Aorta (tissue), 5 donors: ENCODE results near the gene GINS1. TPM values are rescaled to one million over a fixed set of nuclear protein-coding genes. Genes with fewer than 3 reads are reported as not detected.

Experiments used
- ATAC-seq: fragments of 200-7000 bp; cut with Tn5 transposase; one replicate; pipeline ENCODE4 v1.9.1; 2022; ENCODE audit warnings: moderate library complexity; ENCODE audit not compliant: low FRiP score
- DNase-seq, 2 donors: peaks; one replicate each; pipeline ENCODE4 v3.0.0-alpha.2; 2020
- H3K27ac ChIP-seq, 2 donors: one replicate each; pipeline ENCODE4 v1.5.1; 2013; ENCODE audit warnings: low read length in 2 of 2, mild to moderate bottlenecking in 2 of 2, moderate library complexity in 2 of 2, control low read depth in 1 of 2, inconsistent platforms in 1 of 2, low read depth in 1 of 2
- H3K27me3 ChIP-seq, 2 donors: one replicate each; pipeline ENCODE4 v1.6.1; 2013; ENCODE audit warnings: control low read depth in 1 of 2, low read length in 1 of 2, mild to moderate bottlenecking in 1 of 2, moderate library complexity in 1 of 2; ENCODE audit not compliant: insufficient read depth in 2 of 2, control insufficient read depth in 1 of 2
- H3K36me3 ChIP-seq, 2 donors: one replicate each; pipeline ENCODE4 v1.6.1; 2013; ENCODE audit warnings: control low read depth in 1 of 2, low read length in 1 of 2, mild to moderate bottlenecking in 1 of 2; ENCODE audit not compliant: insufficient read depth in 2 of 2, control insufficient read depth in 1 of 2
- H3K4me1 ChIP-seq, 2 donors: one replicate each; pipeline ENCODE4 v1.6.1; 2013; ENCODE audit warnings: low read length in 2 of 2, control low read depth in 1 of 2, mild to moderate bottlenecking in 1 of 2, moderate library complexity in 1 of 2; ENCODE audit not compliant: insufficient read depth in 2 of 2, control insufficient read depth in 1 of 2
- H3K4me3 ChIP-seq, 2 donors: one replicate each; pipeline ENCODE4 v1.5.1; 2013; ENCODE audit warnings: low read length in 2 of 2, control low read depth in 1 of 2, mild to moderate bottlenecking in 1 of 2
- H3K9me3 ChIP-seq: one replicate; pipeline ENCODE4 v1.6.1; 2013; ENCODE audit warnings: mild to moderate bottlenecking, low read length; ENCODE audit not compliant: control insufficient read depth
- WGBS, 2 donors: extraction: QIAGEN DNeasy Blood & Tissue Kit; methylation state at CpG; one replicate each; pipeline ENCODE4 v1.1.7; 2013; 5-methylcytosine and 5-hydroxymethylcytosine counted together
- intact Hi-C, 2 donors: fragments of 100-400 bp; cut with DNase I; formaldehyde crosslinking; loops; one replicate each; pipeline versions ENCODE4 v1.14.2 to v1.15.0; 2022
- polyA plus RNA-seq, 2 donors: library from polyadenylated mRNA; stranded (reverse); fragments of 200-250 nt; gene quantifications; one replicate each; pipeline ENCODE4 v1.2.3, GENCODE V29; 2013
- total RNA-seq, 2 donors: library from RNA; stranded (reverse); fragmentation: NEBNext Ultra II Directional; extraction: Animal tissue kit (Norgen Biotek cat#: 25700); gene quantifications; one replicate each; pipeline ENCODE4 v1.2.1, GENCODE V29; 2021
- donor health status: healthy with polysubstance abuse.
- donor health status: Bipolar disorder and iron deficiency.
- donor health status: DM: no; HTN: no; CAD: no.
- donor health status: DM: no; HTN: no; CAD: no.
- donor health status: DM: yes; HTN: yes; CAD: no.

GINS1 gene
- total and polyA plus RNA-seq, 4 donors: 0.28 to 1.5 (median 1.2) TPM

DNA sequence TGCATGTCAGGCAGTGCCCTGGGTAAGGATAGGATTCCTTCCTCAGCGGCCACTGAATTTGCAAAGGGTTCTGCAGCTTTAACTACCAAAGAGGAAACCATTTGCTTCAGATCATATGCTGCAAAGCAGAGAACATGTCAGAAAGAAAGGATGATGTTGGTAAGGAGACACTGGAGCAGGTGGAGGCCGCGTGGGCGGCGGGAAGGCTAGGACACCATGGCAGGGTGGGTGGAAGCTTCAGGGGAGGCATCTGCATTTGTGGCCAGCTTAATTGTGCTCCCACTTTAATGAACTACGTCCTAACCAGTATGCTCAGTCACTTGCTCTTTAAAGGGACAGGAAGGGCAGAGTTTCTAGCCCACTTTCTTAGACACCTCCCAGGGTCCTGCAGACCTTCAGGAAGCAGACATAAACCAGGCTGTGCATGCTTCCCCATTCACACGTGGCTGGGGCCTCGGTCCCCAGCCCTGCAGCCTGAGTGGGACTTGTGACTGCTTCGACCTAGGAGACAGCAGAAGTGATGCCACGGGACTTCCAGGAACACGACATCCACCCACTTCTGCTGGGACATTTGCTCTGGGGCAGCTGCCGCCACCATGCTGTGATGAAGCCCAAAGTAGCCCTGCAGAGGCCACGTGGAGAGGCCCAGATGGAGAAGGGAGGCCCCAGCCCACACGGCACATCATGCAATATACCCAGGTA lies 76.1 kb downstream of the GINS1 start:
- no peaks in the 10 kb centered on the region for H3K27me3 ChIP-seq
- DNase-seq (no peak), ATAC-seq (no peak)
- no peaks in the 10 kb centered on the region for H3K36me3 ChIP-seq
- no peaks in the 10 kb centered on the region for H3K4me1 ChIP-seq
- H3K9me3 ChIP-seq: no peaks in the 10 kb centered on the region
- intact Hi-C loops: no loop called here
- 87 to 91% methylated on average over 14 of the region's 14 CpGs for WGBS, 2 donors
- no peak overlapping the region for H3K27ac ChIP-seq
- no peak overlapping the region for H3K4me3 ChIP-seq

DNA sequence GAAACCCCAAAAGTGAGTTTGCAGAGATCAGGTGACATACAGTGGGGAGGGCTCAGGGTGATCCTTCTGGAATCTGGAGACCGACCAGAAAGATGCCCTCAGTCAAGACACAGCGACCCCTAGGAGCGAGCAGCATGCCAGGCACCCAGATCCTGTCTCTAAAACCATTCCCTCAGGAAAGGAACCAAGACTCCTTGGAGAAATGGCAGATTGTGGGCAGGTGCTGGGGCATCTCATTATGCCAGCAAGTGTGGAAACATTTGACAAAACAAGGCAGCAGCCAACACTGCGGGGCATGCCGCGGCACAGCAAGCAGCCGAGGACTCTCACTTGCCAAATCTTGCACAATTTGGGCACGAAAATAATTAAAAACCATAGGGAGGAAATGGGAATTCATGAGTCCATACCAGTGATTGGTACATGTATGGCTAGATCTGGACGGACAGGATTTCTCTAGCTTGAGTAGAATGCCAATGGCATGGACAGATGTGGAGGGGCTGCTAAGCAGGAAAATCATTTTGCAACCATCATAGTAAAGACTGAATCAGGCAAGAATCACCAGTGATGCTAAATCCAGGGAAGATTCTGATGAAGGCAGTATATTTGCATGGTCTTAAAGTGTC lies 76.9 kb downstream of the GINS1 start:
- Histone ChIP-seq H3K27me3 (no peaks in the 10 kb centered on the region), H3K36me3 (peaks cover 0 to 2% of the 10 kb centered on the region in 2 donors), H3K4me1 (no peaks in the 10 kb centered on the region), H3K27ac (no peak overlapping the region), H3K4me3 (no peak overlapping the region), H3K9me3 (no peaks in the 10 kb centered on the region)
- WGBS, 2 donors: 87 to 90% methylated on average over 9 of the region's 9 CpGs
- DNase-seq (no peak), ATAC-seq (no peak)
- intact Hi-C loops: no loop called here

DNA sequence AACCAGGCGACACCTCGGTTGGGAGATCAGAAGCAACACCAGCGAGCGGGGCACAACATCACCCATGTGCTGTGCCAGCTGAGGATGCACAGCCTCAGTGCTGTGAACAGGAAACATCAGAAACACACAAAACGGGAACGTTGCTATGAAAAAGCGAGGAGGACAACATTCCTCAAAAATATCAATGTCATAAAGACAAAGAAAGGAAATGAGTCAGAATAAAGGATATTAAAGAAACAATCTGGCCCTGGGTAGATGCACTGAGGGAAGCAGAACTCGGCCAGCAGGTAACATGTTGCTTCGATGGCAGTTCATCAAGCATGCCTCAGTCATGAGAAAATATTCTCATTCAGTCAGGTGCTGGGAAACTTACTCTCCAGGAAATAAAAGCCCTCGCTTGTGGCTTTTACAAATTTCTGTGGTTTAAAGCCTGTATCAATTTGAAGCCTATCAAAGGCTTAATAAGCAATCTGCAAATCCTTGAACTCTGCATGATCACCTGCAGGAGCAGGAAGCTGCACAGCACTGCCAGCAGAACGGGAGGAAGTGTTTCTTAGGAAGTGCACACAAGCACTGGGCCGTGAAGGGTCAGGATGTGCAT lies 77.5 kb downstream of the GINS1 start:
- intact Hi-C loops: no loop called here
- no peak overlapping the region for H3K4me3 ChIP-seq
- 75 to 82% methylated on average over 12 of the region's 12 CpGs for WGBS, 2 donors
- ATAC-seq (no peak), DNase-seq (no peak)
- H3K4me1 ChIP-seq: no peaks in the 10 kb centered on the region
- H3K9me3 ChIP-seq: no peaks in the 10 kb centered on the region
- no peaks in the 10 kb centered on the region for H3K27me3 ChIP-seq
- peaks cover 0 to 2% of the 10 kb centered on the region in 2 donors for H3K36me3 ChIP-seq
- no peak overlapping the region for H3K27ac ChIP-seq

DNA sequence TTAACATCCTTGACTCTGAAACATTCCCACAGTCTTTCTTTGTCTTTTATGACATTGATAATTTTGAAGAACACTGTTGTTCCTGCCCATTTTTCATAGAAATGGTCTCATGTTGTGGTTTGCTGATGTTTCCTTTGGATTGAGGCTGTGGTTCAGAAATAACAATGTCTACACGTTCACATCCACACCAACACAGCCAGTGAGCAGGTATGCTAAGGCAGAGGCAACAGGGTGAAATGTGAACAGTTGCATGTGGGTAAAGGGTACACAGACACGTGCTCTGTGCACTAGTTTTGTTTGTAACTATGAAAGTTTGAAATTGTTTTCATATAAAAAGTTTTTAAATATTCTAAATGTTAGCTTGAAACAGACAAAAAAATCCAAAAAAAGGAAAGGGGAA lies 78.4 kb downstream of the GINS1 start:
- Histone ChIP-seq H3K27me3 (no peaks in the 10 kb centered on the region), H3K9me3 (no peaks in the 10 kb centered on the region), H3K36me3 (peaks cover 0 to 2% of the 10 kb centered on the region in 2 donors), H3K4me1 (no peaks in the 10 kb centered on the region), H3K4me3 (no peak overlapping the region), H3K27ac (no peak overlapping the region)
- intact Hi-C loops: no loop called here
- DNase-seq (no peak), ATAC-seq (no peak)
- 36 to 39% methylated on average over 2 of the region's 2 CpGs for WGBS, 2 donors

DNA sequence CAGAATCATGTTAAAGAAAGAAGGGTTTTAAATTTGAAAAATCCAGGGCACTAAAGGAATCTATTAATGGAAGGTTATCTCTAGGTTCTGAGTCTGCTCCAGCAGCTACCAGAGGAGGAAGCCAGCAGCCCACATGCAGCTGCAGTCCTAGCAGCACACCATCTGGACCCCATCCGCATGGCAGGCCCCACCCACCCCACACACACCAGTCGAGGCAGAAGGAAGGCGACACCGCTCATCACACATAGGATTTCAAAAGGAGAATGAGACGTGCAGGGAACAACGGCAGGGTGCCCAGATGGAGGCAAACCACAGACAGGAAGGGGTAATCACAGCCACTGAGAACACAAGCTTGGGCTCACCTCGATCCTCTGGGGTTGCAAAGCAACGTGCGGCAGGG lies 78.9 kb downstream of the GINS1 start:
- Histone ChIP-seq H3K4me1 (no peaks in the 10 kb centered on the region), H3K27ac (no peak overlapping the region), H3K4me3 (no peak overlapping the region), H3K9me3 (no peaks in the 10 kb centered on the region), H3K36me3 (peaks cover 0 to 3% of the 10 kb centered on the region in 2 donors), H3K27me3 (no peaks in the 10 kb centered on the region)
- intact Hi-C loops: no loop called here
- DNase-seq (no peak), ATAC-seq (no peak)
- WGBS, 2 donors: 55 to 58% methylated on average over 9 of the region's 9 CpGs

DNA sequence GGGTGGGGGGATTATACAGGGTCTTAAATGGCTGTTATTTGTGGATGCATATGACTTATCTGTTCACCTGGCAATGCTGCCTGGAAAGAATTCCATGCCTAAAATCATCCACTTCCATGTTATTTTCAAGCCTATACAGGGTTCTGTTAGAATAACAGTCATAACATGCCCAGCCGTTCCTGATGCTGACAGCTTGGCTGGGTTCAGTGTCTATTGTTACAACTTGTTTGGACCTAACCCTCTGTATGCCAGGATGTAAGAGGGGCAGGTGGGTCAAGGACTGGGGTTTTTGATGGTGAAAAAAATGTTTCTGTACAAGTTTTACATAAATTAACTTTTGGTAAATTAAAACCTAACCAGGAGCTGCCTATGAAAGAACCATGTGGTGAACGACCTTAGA lies 79.8 kb downstream of the GINS1 start:
- DNase-seq: no peak
- Histone ChIP-seq H3K27ac (no peak overlapping the region), H3K4me1 (no peaks in the 10 kb centered on the region), H3K36me3 (peaks cover 0 to 4% of the 10 kb centered on the region in 2 donors), H3K27me3 (no peaks in the 10 kb centered on the region), H3K4me3 (no peak overlapping the region), H3K9me3 (no peaks in the 10 kb centered on the region)
- WGBS, 2 donors: 40% methylated on average over 2 of the region's 2 CpGs
- intact Hi-C loops: no loop called here
- ATAC-seq: no peak

DNA sequence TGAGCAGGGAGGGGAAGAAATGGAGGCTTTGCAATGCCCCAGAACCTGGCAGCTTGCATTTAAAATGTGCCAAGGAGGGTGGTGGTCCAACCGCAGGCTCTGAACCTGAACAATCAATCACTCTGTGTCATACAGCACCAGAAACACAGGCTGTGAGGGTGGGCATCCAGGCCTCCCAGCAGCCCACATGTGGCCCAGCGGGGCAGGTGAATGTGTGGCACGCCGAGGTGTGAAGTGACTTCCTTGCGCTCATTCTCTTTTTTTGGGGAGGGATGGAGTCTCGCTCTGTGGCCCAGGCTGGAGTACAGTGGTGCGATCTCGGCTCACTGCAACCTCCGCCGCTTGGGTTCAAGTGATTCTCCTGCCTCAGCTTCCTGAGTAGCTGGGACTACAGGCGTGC lies 80.5 kb downstream of the GINS1 start:
- ATAC-seq: no peak
- Histone ChIP-seq H3K9me3 (no peaks in the 10 kb centered on the region), H3K4me1 (no peaks in the 10 kb centered on the region), H3K36me3 (peaks cover 0 to 4% of the 10 kb centered on the region in 2 donors), H3K4me3 (no peak overlapping the region), H3K27me3 (no peaks in the 10 kb centered on the region), H3K27ac (no peak overlapping the region)
- 93 to 94% methylated on average over 11 of the region's 11 CpGs for WGBS, 2 donors
- no peak for DNase-seq
- intact Hi-C loops: no loop called here

DNA sequence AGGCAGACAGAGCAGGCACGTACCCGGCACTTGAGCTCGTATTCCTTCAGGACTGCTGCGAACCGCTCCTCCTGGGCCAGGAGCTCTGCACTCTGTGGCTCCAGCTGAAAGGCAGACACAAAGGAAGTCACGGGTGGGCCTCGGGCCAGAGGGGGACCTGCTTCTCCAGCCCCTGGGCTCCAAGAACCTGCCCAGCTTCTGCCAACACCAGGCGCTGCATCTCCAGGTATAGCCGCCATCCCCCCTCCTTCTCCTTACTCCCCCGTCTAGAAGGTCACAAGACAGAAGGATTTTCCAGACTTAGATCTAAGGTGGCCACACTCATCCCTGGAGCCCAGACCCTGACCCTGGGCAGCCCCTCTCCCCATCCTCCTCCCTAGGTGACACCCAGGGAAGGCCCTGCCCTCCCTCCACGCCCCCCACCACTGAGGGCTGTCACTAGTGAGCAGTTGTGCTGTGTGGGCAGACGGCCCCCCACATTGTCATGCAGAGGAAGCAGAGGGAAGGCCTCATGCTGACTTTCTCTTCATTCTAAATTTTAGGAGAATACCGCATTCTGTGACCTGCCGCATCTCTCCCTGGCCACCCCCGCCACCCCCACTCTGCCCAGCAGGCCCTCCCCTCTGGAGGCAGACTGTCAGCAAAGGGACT lies 81.9 kb downstream of the GINS1 start:
- 88 to 94% methylated on average over 15 of the region's 15 CpGs for WGBS, 2 donors
- no peaks in the 10 kb centered on the region for H3K4me1 ChIP-seq
- intact Hi-C loops: no loop called here
- no peak for ATAC-seq
- no peak for DNase-seq
- peaks cover 0 to 4% of the 10 kb centered on the region in 2 donors for H3K36me3 ChIP-seq
- H3K27me3 ChIP-seq: no peaks in the 10 kb centered on the region
- H3K27ac ChIP-seq: no peak overlapping the region
- H3K9me3 ChIP-seq: no peaks in the 10 kb centered on the region
- H3K4me3 ChIP-seq: no peak overlapping the region
